Measurements from ENCODE around the gene POU2F1. TPM values are rescaled to one million over a fixed set of nuclear protein-coding genes. Genes with fewer than 3 reads are reported as not detected.

The POU2F1 gene
- total RNA-seq, 1 donor from 2014 or later, result 20.2 TPM

GRCh38 chr1:167446966-167447365 lies 226.3 kb downstream of the POU2F1 start:
- peaks cover 42% of the 10 kb centered on the region for H3K36me3 Mint-ChIP-seq (ENCODE audit: low read depth)
- no peak for DNase-seq (ENCODE audit: low spot score)
- intact Hi-C loops (cut with micrococcal nuclease), result loop anchor here (1.0 to 10.0 kb wide), 10 partner anchors 9 to 542 kb away; partner anchors contain the start of genes CD247, DCAF6, MPC2 and RCSD1
- H3K4me3 Mint-ChIP-seq, result peak overlapping the region; percentile 68
- no peaks in the 10 kb centered on the region for H3K27me3 Mint-ChIP-seq (ENCODE audit: insufficient read depth)
- H3K27ac Mint-ChIP-seq, result peak overlapping the region; percentile 90
- H3K9me3 Mint-ChIP-seq, result no peaks in the 10 kb centered on the region
- H3K4me1 Mint-ChIP-seq (ENCODE audit: low read depth), result peaks cover 77% of the 10 kb centered on the region

- intact Hi-C loops (cut with micrococcal nuclease), result loop anchor here (1.0 to 10.0 kb wide), 10 partner anchors 9 to 543 kb away; partner anchors contain the start of genes CD247, DCAF6, MPC2 and RCSD1
- peak; percentile 70 for DNase-seq (ENCODE audit: low spot score)
- Mint-ChIP-seq H3K27me3 (ENCODE audit: insufficient read depth) (no peaks in the 10 kb centered on the region), H3K4me1 (ENCODE audit: low read depth) (peaks cover 77% of the 10 kb centered on the region), H3K4me3 (peak overlapping the region; percentile 68), H3K36me3 (ENCODE audit: low read depth) (peaks cover 42% of the 10 kb centered on the region), H3K27ac (peak overlapping the region; percentile 90), H3K9me3 (no peaks in the 10 kb centered on the region)
These were observed 226.9 kb downstream of the POU2F1 start for GRCh38 chr1:167447521-167448136.

GRCh38 chr1:167450843-167451242 lies 230.2 kb downstream of the POU2F1 start:
- peaks cover 32% of the 10 kb centered on the region for H3K36me3 Mint-ChIP-seq (ENCODE audit: low read depth)

GRCh38 chr1:167452483-167452882 lies 231.8 kb downstream of the POU2F1 start:
- DNase-seq (ENCODE audit: low spot score), result no peak
- Mint-ChIP-seq H3K36me3 (ENCODE audit: low read depth) (peaks cover 29% of the 10 kb centered on the region), H3K27ac (no peak overlapping the region), H3K4me3 (no peak overlapping the region), H3K9me3 (no peaks in the 10 kb centered on the region), H3K4me1 (ENCODE audit: low read depth) (peaks cover 67% of the 10 kb centered on the region), H3K27me3 (ENCODE audit: insufficient read depth) (no peaks in the 10 kb centered on the region)
- intact Hi-C loops (cut with micrococcal nuclease), result no loop called here

More at GRCh38 chr1:167450843-167451242, 230.2 kb downstream of the POU2F1 start:
- Mint-ChIP-seq H3K4me3 (peak overlapping the region; percentile 65), H3K4me1 (ENCODE audit: low read depth) (peaks cover 67% of the 10 kb centered on the region), H3K27me3 (ENCODE audit: insufficient read depth) (no peaks in the 10 kb centered on the region), H3K9me3 (no peaks in the 10 kb centered on the region), H3K27ac (peak overlapping the region; percentile 89)
- no peak for DNase-seq (ENCODE audit: low spot score)
- intact Hi-C loops (cut with micrococcal nuclease), result no loop called here

GRCh38 chr1:167453123-167453522 lies 232.4 kb downstream of the POU2F1 start:
- Mint-ChIP-seq H3K4me1 (ENCODE audit: low read depth) (peaks cover 67% of the 10 kb centered on the region), H3K36me3 (ENCODE audit: low read depth) (peaks cover 32% of the 10 kb centered on the region), H3K9me3 (no peaks in the 10 kb centered on the region), H3K4me3 (peak overlapping the region; percentile 59), H3K27me3 (ENCODE audit: insufficient read depth) (no peaks in the 10 kb centered on the region), H3K27ac (peak overlapping the region; percentile 45)
- no peak for DNase-seq (ENCODE audit: low spot score)
- intact Hi-C loops (cut with micrococcal nuclease), result no loop called here

DNA sequence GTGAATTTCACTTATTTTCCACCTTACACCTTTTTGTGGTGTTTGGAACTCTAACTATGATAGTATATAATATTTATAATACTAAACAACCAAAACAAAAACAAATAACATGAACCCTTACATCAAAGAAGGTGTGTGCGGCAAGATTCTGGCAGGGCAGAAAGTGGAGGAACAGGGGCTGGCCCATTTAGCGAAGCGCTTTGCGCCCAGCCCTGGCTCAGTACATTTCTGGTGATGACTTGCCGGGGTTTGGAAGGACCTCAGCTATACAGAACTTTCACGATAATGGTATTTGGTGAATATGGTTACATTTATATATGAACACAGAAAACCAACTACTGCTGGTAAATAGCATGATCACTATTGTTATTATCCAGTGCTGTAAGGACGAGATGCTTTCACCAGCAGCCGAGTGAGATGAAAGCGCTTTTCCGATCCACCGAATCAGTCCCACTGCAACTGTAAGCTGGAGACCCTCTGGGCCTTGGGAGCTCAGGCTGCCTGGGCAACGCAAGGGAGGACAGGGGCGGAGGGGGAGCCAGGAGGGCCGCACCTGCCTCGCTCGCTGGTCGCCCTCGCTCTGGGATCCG lies 233.7 kb downstream of the POU2F1 start:
- no peak for DNase-seq (ENCODE audit: low spot score)
- peak overlapping the region; percentile 80 for H3K4me3 Mint-ChIP-seq
- peak overlapping the region; percentile 75 for H3K27ac Mint-ChIP-seq
- intact Hi-C loops (cut with micrococcal nuclease), result no loop called here
- no peaks in the 10 kb centered on the region for H3K27me3 Mint-ChIP-seq (ENCODE audit: insufficient read depth)
- H3K9me3 Mint-ChIP-seq, result no peaks in the 10 kb centered on the region
- H3K4me1 Mint-ChIP-seq (ENCODE audit: low read depth), result peaks cover 59% of the 10 kb centered on the region
- peaks cover 35% of the 10 kb centered on the region for H3K36me3 Mint-ChIP-seq (ENCODE audit: low read depth)

GRCh38 chr1:167454894-167455785 lies 234.5 kb downstream of the POU2F1 start:
- Mint-ChIP-seq H3K27ac (peak overlapping the region; percentile 75), H3K4me1 (ENCODE audit: low read depth) (peaks cover 59% of the 10 kb centered on the region), H3K36me3 (ENCODE audit: low read depth) (peaks cover 37% of the 10 kb centered on the region), H3K9me3 (no peaks in the 10 kb centered on the region), H3K4me3 (peak overlapping the region; percentile 80), H3K27me3 (ENCODE audit: insufficient read depth) (no peaks in the 10 kb centered on the region)
- DNase-seq (ENCODE audit: low spot score), result peak; percentile 69
- intact Hi-C loops (cut with micrococcal nuclease), result no loop called here

DNA sequence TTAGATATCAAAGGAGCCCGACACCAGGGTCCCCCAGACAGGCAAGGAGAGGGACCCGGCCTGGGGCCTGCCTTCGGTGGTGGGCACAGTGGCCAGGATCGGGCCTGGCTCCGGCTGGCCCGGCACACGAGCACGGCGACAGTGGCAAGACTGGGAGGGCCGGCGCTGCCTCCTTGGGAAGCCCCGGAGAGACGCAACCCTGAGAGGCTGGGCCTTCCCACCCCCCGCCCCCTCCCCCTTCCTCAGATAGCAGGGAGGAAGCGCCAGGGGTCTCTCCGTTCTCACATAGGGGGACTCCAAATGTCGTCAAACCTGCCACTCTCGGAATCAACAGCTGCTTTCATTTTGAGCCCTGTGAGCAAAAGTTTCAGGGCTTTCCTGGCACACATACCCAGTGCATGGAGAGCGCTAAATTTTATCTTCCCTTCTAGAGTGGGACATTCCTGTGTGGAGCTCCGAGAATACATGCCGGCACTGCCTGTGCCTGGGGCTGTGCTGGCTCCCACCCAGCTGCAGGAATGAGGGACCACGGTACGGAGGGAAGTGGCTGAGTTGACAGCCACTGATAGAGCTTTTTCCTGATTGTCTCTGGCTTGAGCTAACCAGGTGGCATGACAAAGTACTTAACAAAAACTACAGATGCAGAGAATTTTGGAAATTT lies 235.2 kb downstream of the POU2F1 start:
- Mint-ChIP-seq H3K27ac (peak overlapping the region; percentile 86), H3K9me3 (no peaks in the 10 kb centered on the region), H3K4me3 (peak overlapping the region; percentile 81), H3K4me1 (ENCODE audit: low read depth) (peaks cover 56% of the 10 kb centered on the region), H3K27me3 (ENCODE audit: insufficient read depth) (no peaks in the 10 kb centered on the region), H3K36me3 (ENCODE audit: low read depth) (peaks cover 40% of the 10 kb centered on the region)
- intact Hi-C loops (cut with micrococcal nuclease), result loop anchor here (1.0 kb wide), 4 partner anchors 9 to 62 kb away; partner anchors contain the start of gene CD247
- peak; percentile 36 for DNase-seq (ENCODE audit: low spot score)

GRCh38 chr1:167456524-167456923 lies 235.8 kb downstream of the POU2F1 start:
- DNase-seq (ENCODE audit: low spot score), result no peak
- Mint-ChIP-seq H3K27ac (peak overlapping the region; percentile 86), H3K4me1 (ENCODE audit: low read depth) (peaks cover 56% of the 10 kb centered on the region), H3K9me3 (no peaks in the 10 kb centered on the region), H3K27me3 (ENCODE audit: insufficient read depth) (no peaks in the 10 kb centered on the region), H3K36me3 (ENCODE audit: low read depth) (peaks cover 41% of the 10 kb centered on the region), H3K4me3 (peak overlapping the region; percentile 81)
- intact Hi-C loops (cut with micrococcal nuclease), result loop anchor here (1.0 kb wide), 4 partner anchors 9 to 62 kb away; partner anchors contain the start of gene CD247

DNA sequence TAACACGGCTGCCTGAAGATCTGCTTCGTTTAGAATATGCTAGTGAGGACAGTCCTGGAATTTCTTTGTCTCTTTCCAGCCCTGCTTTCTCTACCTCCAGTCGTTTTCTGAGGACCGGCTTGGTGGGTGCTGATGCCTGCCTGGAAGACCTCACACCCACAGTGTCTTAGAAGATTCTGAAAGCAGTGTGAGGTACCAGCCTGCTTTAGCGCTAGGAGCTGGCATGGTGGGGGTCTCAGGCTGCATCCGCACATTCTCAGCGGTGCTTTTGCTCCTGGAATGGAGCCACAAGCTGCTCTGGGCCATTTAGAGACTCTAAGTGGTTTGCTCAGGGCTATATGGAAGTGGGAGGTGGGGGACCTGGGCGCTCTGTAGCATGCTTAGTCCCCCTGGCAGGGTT lies 236.2 kb downstream of the POU2F1 start:
- Mint-ChIP-seq H3K4me1 (ENCODE audit: low read depth) (peaks cover 55% of the 10 kb centered on the region), H3K4me3 (peak overlapping the region; percentile 81), H3K9me3 (no peaks in the 10 kb centered on the region), H3K27ac (peak overlapping the region; percentile 77), H3K36me3 (ENCODE audit: low read depth) (peaks cover 41% of the 10 kb centered on the region), H3K27me3 (ENCODE audit: insufficient read depth) (no peaks in the 10 kb centered on the region)
- intact Hi-C loops (cut with micrococcal nuclease), result loop anchor here (1.0 kb wide), 4 partner anchors 10 to 61 kb away; partner anchors contain the start of gene CD247
- DNase-seq (ENCODE audit: low spot score), result no peak

DNA sequence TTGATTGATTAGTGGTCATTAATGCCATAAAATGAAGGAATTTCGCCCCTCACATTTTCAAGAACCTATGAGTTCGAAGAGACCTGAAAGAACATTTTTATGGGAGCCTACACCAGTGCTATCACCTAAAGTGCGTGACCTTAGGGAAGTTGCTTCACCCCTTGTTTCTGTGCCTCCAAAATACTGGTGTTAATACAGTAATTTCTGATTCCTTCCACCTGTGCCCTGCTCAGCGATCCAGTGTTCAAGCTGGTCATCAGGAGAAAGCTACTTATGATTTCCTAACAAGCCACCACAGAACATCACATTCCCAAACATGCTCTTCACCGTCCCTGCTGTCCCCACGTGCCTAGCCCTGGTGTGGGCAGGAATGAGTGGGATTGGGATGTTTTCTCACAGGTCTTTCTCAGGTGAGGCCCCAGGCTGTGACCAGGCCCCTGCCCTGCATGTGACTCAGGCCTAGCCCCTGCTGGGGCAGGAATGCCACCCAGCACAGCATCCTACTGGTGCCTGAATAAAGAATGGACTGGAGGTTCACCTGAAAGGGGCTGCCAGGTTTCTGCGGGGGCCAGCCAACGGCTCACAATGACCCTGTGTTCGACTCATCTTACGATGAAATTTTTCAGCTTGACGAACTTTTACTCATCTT lies 237.4 kb downstream of the POU2F1 start:
- no peak for DNase-seq (ENCODE audit: low spot score)
- Mint-ChIP-seq H3K4me1 (ENCODE audit: low read depth) (peaks cover 50% of the 10 kb centered on the region), H3K36me3 (ENCODE audit: low read depth) (peaks cover 38% of the 10 kb centered on the region), H3K9me3 (no peaks in the 10 kb centered on the region), H3K4me3 (no peak overlapping the region), H3K27me3 (ENCODE audit: insufficient read depth) (no peaks in the 10 kb centered on the region), H3K27ac (no peak overlapping the region)
- intact Hi-C loops (cut with micrococcal nuclease), result no loop called here

- peaks cover 38% of the 10 kb centered on the region for H3K36me3 Mint-ChIP-seq (ENCODE audit: low read depth)
- H3K4me3 Mint-ChIP-seq, result no peak overlapping the region
- peaks cover 55% of the 10 kb centered on the region for H3K4me1 Mint-ChIP-seq (ENCODE audit: low read depth)
- no peak for DNase-seq (ENCODE audit: low spot score)
- H3K27ac Mint-ChIP-seq, result peak overlapping the region; percentile 44
- H3K27me3 Mint-ChIP-seq (ENCODE audit: insufficient read depth), result no peaks in the 10 kb centered on the region
- H3K9me3 Mint-ChIP-seq, result no peaks in the 10 kb centered on the region
- intact Hi-C loops (cut with micrococcal nuclease), result no loop called here
These were observed 240.2 kb downstream of the POU2F1 start for GRCh38 chr1:167460836-167461235.
